AG09319 (cell line): ENCODE results near the gene ISG15.
"Not testable (repeated sequence)": the region's sequence is repeated elsewhere in the genome, so short reads cannot be mapped to it uniquely, and the experiment has no call there.

Experiments
- DNase-seq: peaks from one replicate; pipeline ENCODE4 v3.0.0-alpha.2; 2010; ENCODE audit warnings: low read depth; ENCODE audit errors: extremely low read depth
- CTCF ChIP-seq: IDR thresholded peaks from 2 replicates; pipeline ENCODE4 v1.5.1; 2011; ENCODE audit warnings: low read depth, mild to moderate bottlenecking, inconsistent platforms, low read length, moderate library complexity

ISG15 gene

GRCh38 chr1:993379-993995, 19.8 kb upstream of the ISG15 start:
- no peak for TF ChIP-seq CTCF
- no peak for DNase-seq

- not testable (repeated sequence) for DNase-seq
Measured at GRCh38 chr1:994546-994945, 18.8 kb upstream of the ISG15 start.

DNA sequence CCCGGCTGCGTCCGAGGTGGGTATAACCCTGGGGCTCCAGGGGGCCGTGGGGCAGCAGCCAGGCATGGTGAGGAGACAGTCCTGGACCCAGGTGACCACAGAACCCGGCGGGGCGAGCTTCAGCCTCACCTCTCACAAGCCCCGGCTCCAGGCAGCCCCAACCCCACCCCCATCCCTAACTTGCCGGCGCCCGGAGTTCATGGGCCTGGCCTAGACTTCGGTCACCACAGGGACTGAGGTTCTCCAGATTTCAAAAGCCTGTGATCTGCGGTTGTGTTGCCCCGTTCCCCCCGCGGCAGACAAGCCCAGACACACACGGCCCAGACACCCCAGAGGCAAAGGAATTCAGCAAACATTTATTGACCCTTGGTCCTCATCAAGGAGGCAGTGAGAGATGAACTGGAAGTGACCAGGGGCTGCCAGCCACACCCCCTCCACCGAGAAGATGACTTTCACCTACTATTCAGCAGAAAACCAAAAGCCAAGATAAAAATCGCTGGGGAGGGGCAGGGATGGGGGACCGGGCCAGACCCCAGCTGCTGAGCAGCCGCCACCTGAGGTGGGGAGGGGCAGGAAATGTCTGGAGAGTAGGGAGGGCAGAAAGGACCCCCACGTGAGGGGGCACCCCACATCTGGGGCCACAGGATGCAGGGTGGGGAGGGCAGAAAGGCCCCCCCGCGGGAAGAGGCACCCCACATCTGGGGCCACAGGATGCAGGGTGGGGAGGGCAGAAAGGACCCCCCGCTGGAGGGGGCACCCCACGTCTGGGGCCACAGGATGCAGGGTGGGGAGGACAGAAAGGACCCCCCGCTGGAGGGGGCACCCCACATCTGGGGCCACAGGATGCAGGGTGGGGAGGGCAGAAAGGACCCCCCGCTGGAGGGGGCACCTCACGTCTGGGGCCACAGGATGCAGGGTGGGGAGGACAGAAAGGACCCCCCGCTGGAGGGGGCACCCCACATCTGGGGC, 17.3 kb upstream of the ISG15 start:
- no peak for TF ChIP-seq CTCF
- no peak for DNase-seq

- TF ChIP-seq CTCF, result no peak
- DNase-seq, result no peak
Measured at GRCh38 chr1:996851-997712, 16.2 kb upstream of the ISG15 start.

DNA sequence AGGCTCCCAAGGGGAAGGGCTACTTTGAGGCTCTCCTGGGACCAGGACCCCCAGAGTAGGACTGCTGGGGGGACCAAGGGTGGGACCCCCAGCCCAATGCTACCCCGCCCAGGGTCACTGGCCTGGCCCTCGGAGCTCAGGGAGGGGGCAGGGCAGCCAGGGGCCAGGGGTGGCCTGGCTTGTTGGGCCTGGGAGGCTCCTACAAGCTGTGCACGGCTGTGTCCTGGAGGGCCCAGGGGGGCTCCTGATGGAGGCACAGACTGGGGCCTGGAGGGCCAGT, 15.6 kb upstream of the ISG15 start:
- TF ChIP-seq CTCF, result no peak
- no peak for DNase-seq

DNA sequence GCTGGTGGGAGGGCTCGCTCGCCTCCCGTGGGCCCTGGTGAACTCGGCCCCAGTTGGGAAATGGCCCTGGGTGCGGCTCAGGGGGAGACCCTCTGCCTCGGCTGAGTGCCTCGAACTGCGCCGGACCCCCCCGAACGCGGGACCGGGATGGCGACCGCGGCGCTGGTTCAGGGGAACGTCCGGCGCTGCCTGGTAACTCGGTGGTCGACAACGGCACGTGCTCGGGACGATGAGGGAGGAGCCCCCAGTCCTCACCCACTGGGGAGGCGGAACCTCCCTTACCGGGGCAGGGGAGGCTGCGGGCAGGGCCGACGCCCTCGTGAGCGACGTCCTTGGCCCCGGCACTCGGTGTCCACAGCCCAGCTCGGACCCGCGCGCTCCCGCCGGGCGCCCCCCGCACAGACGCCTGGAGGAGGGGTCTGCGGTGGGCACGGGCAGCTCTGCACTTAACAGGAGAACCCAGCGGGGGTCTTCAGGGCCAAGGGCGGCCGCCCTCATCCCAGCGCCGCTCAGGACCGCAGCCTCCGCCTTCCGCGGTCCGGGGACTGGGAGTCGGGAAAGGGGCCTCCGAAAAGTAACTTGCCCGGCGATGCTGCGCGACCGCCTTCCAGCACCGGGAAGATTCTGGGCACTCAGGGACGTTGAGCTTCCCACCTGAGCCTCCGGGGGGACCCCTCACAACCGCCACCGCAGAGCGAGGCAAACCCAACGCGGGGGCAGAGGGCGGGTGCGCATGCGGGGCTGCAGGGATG, 15.1 kb upstream of the ISG15 start:
- TF ChIP-seq CTCF, result no peak
- no peak for DNase-seq

DNA sequence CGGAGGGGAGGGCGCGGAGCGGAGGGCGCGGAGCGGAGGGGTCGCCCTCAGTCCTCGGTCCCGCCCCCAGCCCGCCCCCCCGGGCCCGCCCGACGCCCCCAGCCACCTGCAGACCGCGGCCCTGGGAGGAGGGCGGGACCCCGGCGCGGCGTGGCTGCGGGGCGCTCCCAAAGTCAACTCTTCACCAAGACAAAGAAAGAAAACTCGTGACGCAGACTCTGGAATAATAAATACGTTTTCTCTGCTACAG, 14.6 kb upstream of the ISG15 start:
- DNase-seq, result no peak
- TF ChIP-seq CTCF, result no peak
